H9 (cell line): ENCODE results near the gene SEC61A1. TPM values are rescaled to one million over a fixed set of nuclear protein-coding genes. Genes with fewer than 3 reads are reported as not detected.

Source experiments
- DNase-seq: peaks from one replicate; pipeline ENCODE4 v3.0.0-alpha.2; 2017
- H2AFZ ChIP-seq: one replicate; pipeline ENCODE4 v1.6.1; 2013; ENCODE audit warnings: mild to moderate bottlenecking, low read length, control low read depth, moderate library complexity
- H2AK5ac ChIP-seq: 2 replicates; pipeline ENCODE4 v1.6.1; 2013; ENCODE audit warnings: low read length, control low read depth, mixed read lengths; ENCODE audit not compliant: insufficient read length
- H2BK120ac ChIP-seq: one replicate; pipeline ENCODE4 v1.6.1; 2013; ENCODE audit warnings: low read depth, mild to moderate bottlenecking, low read length, control low read depth, inconsistent platforms; ENCODE audit not compliant: poor library complexity, severe bottlenecking
- H2BK12ac ChIP-seq: 2 replicates; pipeline ENCODE4 v1.6.1; 2013; ENCODE audit warnings: low read length, control low read depth, mixed read lengths, low read depth; ENCODE audit not compliant: insufficient read length
- H2BK15ac ChIP-seq: 2 replicates; pipeline ENCODE4 v1.6.1; 2013; ENCODE audit warnings: low read depth, low read length, control low read depth
- H2BK20ac ChIP-seq: one replicate; pipeline ENCODE4 v1.6.1; 2013; ENCODE audit warnings: low read depth, mild to moderate bottlenecking, low read length, control low read depth, inconsistent platforms; ENCODE audit not compliant: poor library complexity, severe bottlenecking
- H2BK5ac ChIP-seq: 2 replicates; pipeline ENCODE4 v1.6.1; 2013; ENCODE audit warnings: low read length, control low read depth, mixed read lengths; ENCODE audit not compliant: insufficient read length
- H3K14ac ChIP-seq: 2 replicates; pipeline ENCODE4 v1.6.1; 2013; ENCODE audit warnings: low read length, control low read depth; ENCODE audit not compliant: insufficient read depth
- H3K18ac ChIP-seq: 2 replicates; pipeline ENCODE4 v1.6.1; 2013; ENCODE audit warnings: low read depth, mild to moderate bottlenecking, mixed read lengths, low read length, control low read depth; ENCODE audit not compliant: insufficient read length
- H3K23ac ChIP-seq: 2 replicates; pipeline ENCODE4 v1.6.1; 2013; ENCODE audit warnings: low read length, control low read depth, mixed read lengths, low read depth; ENCODE audit not compliant: insufficient read length
- H3K23me2 ChIP-seq: 2 replicates; pipeline ENCODE4 v1.6.1; 2013; ENCODE audit warnings: low read depth, mild to moderate bottlenecking, mixed read lengths, low read length, control low read depth; ENCODE audit not compliant: insufficient read length, poor library complexity, severe bottlenecking
- H3K27ac ChIP-seq: 2 replicates; pipeline ENCODE4 v1.5.1; 2013; ENCODE audit warnings: low read length, control low read depth, mixed read lengths, low read depth; ENCODE audit not compliant: insufficient read length
- H3K27me3 ChIP-seq: 2 replicates; pipeline ENCODE4 v1.6.1; 2013; ENCODE audit warnings: low read length, control low read depth, inconsistent platforms; ENCODE audit not compliant: insufficient read depth
- H3K4ac ChIP-seq: 2 replicates; pipeline ENCODE4 v1.6.1; 2013; ENCODE audit warnings: low read depth, mild to moderate bottlenecking, control low read depth, inconsistent platforms, low read length, moderate library complexity
- H3K4me1 ChIP-seq: 2 replicates; pipeline ENCODE4 v1.6.1; 2013; ENCODE audit warnings: low read length, control low read depth, inconsistent platforms; ENCODE audit not compliant: insufficient read depth
- H3K4me2 ChIP-seq: 2 replicates; pipeline ENCODE4 v1.6.1; 2013; ENCODE audit warnings: low read length, control low read depth, mixed read lengths; ENCODE audit not compliant: insufficient read length, insufficient read depth
- H3K56ac ChIP-seq: 2 replicates; pipeline ENCODE4 v1.6.1; 2013; ENCODE audit warnings: low read depth, mild to moderate bottlenecking, mixed read lengths, low read length, control low read depth; ENCODE audit not compliant: insufficient read length
- H3K79me1 ChIP-seq: 2 replicates; pipeline ENCODE4 v1.6.1; 2013; ENCODE audit warnings: low read depth, mild to moderate bottlenecking, moderate library complexity, low read length, control low read depth, inconsistent platforms; ENCODE audit not compliant: insufficient read depth, poor library complexity, severe bottlenecking
- H3K79me2 ChIP-seq: 2 replicates; pipeline ENCODE4 v1.6.1; 2013; ENCODE audit warnings: low read length, control low read depth, inconsistent platforms; ENCODE audit not compliant: insufficient read depth
- H3K9ac ChIP-seq: 2 replicates; pipeline ENCODE4 v1.6.1; 2013; ENCODE audit warnings: low read length, control low read depth, mixed read lengths; ENCODE audit not compliant: insufficient read length; ENCODE audit errors: extremely low read depth
- H3K9me3 ChIP-seq: one replicate; pipeline ENCODE4 v1.6.1; 2013; ENCODE audit warnings: low read depth, low read length, inconsistent platforms; ENCODE audit not compliant: control insufficient read depth
- H3T11ph ChIP-seq: one replicate; pipeline ENCODE4 v1.6.1; 2013; ENCODE audit warnings: mild to moderate bottlenecking, low read length, control low read depth, inconsistent platforms
- H4K20me1 ChIP-seq: one replicate; pipeline ENCODE4 v1.6.1; 2013; ENCODE audit not compliant: control insufficient read depth, insufficient read length, insufficient read depth
- H4K5ac ChIP-seq: 2 replicates; pipeline ENCODE4 v1.6.1; 2013; ENCODE audit warnings: low read depth, mild to moderate bottlenecking, mixed read lengths, low read length, control low read depth; ENCODE audit not compliant: insufficient read length
- H4K8ac ChIP-seq: replicated peaks from 2 replicates; pipeline ENCODE4 v1.6.1; 2013; ENCODE audit warnings: low read length, control low read depth, mixed read lengths, low read depth; ENCODE audit not compliant: insufficient read length
- H4K91ac ChIP-seq: 2 replicates; pipeline ENCODE4 v1.6.1; 2013; ENCODE audit warnings: low read depth, mild to moderate bottlenecking, moderate library complexity, mixed read lengths, low read length, control low read depth; ENCODE audit not compliant: insufficient read length
- H3K27ac Mint-ChIP-seq, 3 experiments: 2 replicates in 2 of 3; 3 replicates in 1 of 3; pipeline ENCODE4 v1.8.0; 2020 to 2021; ENCODE audit warnings: mixed read lengths in 3 of 3, mild to moderate bottlenecking in 1 of 3, moderate library complexity in 1 of 3
- H3K27me3 Mint-ChIP-seq: 2 replicates; pipeline ENCODE4 v1.8.0; 2021; ENCODE audit warnings: low read depth, mild to moderate bottlenecking, moderate library complexity, mixed read lengths
- H3K36me3 Mint-ChIP-seq, 3 experiments: 2 replicates in 2 of 3; 3 replicates in 1 of 3; pipeline ENCODE4 v1.8.0; 2020 to 2021; ENCODE audit warnings: low read depth in 3 of 3, mixed read lengths in 3 of 3; ENCODE audit not compliant: insufficient read depth in 1 of 3
- H3K4me1 Mint-ChIP-seq, 2 experiments: 2 replicates each; pipeline ENCODE4 v1.8.0; 2020; ENCODE audit warnings: mixed read lengths in 2 of 2
- H3K4me3 Mint-ChIP-seq, 2 experiments: 2 replicates in 1 of 2; 3 replicates in 1 of 2; pipeline ENCODE4 v1.8.0; 2020 to 2021; ENCODE audit warnings: mild to moderate bottlenecking in 2 of 2, mixed read lengths in 2 of 2, moderate library complexity in 1 of 2
- H3K9me3 Mint-ChIP-seq, 2 experiments: 2 replicates in 1 of 2; 3 replicates in 1 of 2; pipeline ENCODE4 v1.8.0; 2020; ENCODE audit warnings: mild to moderate bottlenecking in 2 of 2, mixed read lengths in 2 of 2, moderate library complexity in 1 of 2
- CTCF ChIP-seq: fragments of 200-600 bp; sonication (generic); conservative IDR thresholded peaks from 3 replicates; pipeline ENCODE4 v1.8.0; 2021; ENCODE audit warnings: antibody characterized with exemption, mild to moderate bottlenecking
- WGBS: extraction: QIAGEN DNeasy Blood & Tissue Kit; methylation state at CpG from one replicate; pipeline ENCODE4 v1.1.7; 2013; ENCODE audit warnings: missing lambda C conversion rate, low lambda C conversion rate, mixed read lengths; ENCODE audit not compliant: insufficient read length; ENCODE audit errors: extremely low coverage; 5-methylcytosine and 5-hydroxymethylcytosine counted together
- total RNA-seq: library from RNA; stranded (reverse); gene quantifications from 2 replicates; pipeline ENCODE4 v1.2.1, GENCODE V29; 2021

Gene SEC61A1
- total RNA-seq, 1 experiment from 2014 or later, result 146 TPM

DNA sequence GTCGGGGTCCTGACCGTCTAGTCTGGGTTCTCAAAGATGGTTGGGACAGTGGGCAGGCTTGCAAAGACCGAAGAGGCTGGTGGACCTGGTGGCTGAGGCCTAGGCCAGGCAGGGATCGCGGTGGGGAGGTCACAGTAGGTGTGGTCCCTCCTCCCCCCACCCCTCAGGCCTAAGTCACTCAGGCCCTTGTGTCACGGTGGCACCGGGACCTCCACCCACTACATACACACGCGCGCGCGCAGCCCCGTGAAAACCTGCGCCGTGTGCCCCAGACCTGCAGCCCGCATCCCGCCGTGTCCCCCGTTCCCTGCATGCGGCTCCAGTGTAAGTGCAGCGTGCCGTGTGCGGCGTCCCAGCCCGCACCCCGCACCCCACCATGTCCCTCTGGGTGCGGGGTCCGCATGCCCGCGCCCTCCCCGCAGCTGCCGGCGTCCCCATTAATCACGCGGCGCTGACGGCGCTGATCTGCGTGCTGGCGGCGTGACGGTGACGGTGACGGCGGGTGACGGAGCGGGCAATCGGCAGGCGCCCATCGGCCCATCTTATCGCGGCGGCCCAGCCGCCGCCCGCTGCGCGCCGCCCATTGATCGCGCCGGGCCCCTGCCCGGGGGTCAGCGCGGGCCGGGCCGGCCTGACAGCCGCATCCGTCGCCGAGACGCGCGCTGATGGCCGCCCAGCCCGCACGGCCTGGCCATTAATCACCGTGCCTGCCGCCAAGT, 24.4 kb downstream of the SEC61A1 start:
- no peak overlapping the region for H3K9ac ChIP-seq

More for the DNA sequence above, 24.4 kb downstream of the SEC61A1 start:
- H3K36me3 Mint-ChIP-seq, result peaks cover 7 to 42% (median 31%) of the 10 kb centered on the region in 3 experiments; a peak in 6 of 7 replicates
- H3K18ac ChIP-seq, result no peak overlapping the region
- no peaks in the 10 kb centered on the region for H3K9me3 Mint-ChIP-seq
- WGBS, result no CpG with 5 or more reads among the region's 79 CpGs
- H4K20me1 ChIP-seq, result no peaks in the 10 kb centered on the region
- H3K9me3 ChIP-seq, result no peaks in the 10 kb centered on the region
- no peak overlapping the region for H3K4ac ChIP-seq
- H4K91ac ChIP-seq, result no peak overlapping the region
- no peak overlapping the region for H2AFZ ChIP-seq
- H3K79me2 ChIP-seq, result no peaks in the 10 kb centered on the region
- H4K5ac ChIP-seq, result no peak overlapping the region
- no peak overlapping the region for H4K8ac ChIP-seq
- H2BK15ac ChIP-seq, result no peak overlapping the region
- no peak overlapping the region for H3T11ph ChIP-seq
- H3K4me3 Mint-ChIP-seq, result peak overlapping the region; percentile 72 to 82; a peak in 4 of 5 replicates
- TF ChIP-seq CTCF, result no peak
- H2BK12ac ChIP-seq, result no peak overlapping the region
- no peak overlapping the region for H3K27ac ChIP-seq
- no peak overlapping the region for H3K27ac Mint-ChIP-seq
- no peaks in the 10 kb centered on the region for H3K79me1 ChIP-seq
- H3K23me2 ChIP-seq, result peaks cover 12% of the 10 kb centered on the region
- peaks cover 13% of the 10 kb centered on the region for H3K27me3 Mint-ChIP-seq
- no peak overlapping the region for H3K56ac ChIP-seq
- no peak overlapping the region for H2BK120ac ChIP-seq
- peak overlapping the region; percentile 53 for H3K4me2 ChIP-seq
- no peak for DNase-seq
- H2BK5ac ChIP-seq, result no peak overlapping the region
- no peak overlapping the region for H3K14ac ChIP-seq
- H3K4me1 Mint-ChIP-seq, result peaks cover 11 to 15% of the 10 kb centered on the region in 2 experiments
- no peak overlapping the region for H3K23ac ChIP-seq
- peaks cover 6% of the 10 kb centered on the region; the same call in 1 of the 2 replicates for H3K4me1 ChIP-seq
- no peak overlapping the region for H2AK5ac ChIP-seq
- H2BK20ac ChIP-seq, result no peak overlapping the region
- no peaks in the 10 kb centered on the region for H3K27me3 ChIP-seq
